ENCODE data around the gene FLVCR2. TPM values are rescaled to one million over a fixed set of nuclear protein-coding genes. Genes with fewer than 3 reads are reported as not detected.
A peak's percentile ranks its signal among the peaks of the same experiment; 100 is the strongest.
"Not testable (repeated sequence)": the region's sequence is repeated elsewhere in the genome, so short reads cannot be mapped to it uniquely, and the experiment has no call there.

FLVCR2 gene
- total RNA-seq, 1 donor from 2014 or later: 28.6 TPM

DNA sequence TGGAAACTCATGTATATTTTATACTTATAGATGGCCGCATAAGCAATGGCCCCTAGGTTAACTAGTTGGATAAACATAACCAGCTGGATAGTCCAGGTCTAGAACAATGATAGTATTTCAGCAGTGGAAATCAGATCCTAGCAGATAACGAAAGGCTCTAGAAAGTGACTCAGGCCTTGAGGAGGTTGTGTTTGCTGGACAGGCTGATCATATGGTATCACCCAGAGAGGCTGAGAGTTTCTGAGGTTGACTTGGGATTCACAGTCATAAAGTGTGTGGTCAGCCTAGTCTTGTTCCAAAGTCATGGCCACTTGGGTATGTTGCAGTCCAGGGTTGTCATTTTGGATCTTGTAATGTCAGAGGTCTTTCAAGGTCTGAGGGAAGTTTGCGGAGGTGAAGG lies 16.8 kb downstream of the FLVCR2 start:
- TF ChIP-seq, protein P1, sequence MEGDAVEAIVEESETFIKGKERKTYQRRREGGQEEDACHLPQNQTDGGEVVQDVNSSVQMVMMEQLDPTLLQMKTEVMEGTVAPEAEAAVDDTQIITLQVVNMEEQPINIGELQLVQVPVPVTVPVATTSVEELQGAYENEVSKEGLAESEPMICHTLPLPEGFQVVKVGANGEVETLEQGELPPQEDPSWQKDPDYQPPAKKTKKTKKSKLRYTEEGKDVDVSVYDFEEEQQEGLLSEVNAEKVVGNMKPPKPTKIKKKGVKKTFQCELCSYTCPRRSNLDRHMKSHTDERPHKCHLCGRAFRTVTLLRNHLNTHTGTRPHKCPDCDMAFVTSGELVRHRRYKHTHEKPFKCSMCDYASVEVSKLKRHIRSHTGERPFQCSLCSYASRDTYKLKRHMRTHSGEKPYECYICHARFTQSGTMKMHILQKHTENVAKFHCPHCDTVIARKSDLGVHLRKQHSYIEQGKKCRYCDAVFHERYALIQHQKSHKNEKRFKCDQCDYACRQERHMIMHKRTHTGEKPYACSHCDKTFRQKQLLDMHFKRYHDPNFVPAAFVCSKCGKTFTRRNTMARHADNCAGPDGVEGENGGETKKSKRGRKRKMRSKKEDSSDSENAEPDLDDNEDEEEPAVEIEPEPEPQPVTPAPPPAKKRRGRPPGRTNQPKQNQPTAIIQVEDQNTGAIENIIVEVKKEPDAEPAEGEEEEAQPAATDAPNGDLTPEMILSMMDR (IDR thresholded peaks at IDR 0.05): no peak
- no peak overlapping the region for H3K4me3 ChIP-seq
- H3K9me3 ChIP-seq: no peaks in the 10 kb centered on the region
- H3K36me3 ChIP-seq: no peaks in the 10 kb centered on the region
- intact Hi-C loops (cut with DNase I): no loop called here
- H3K27me3 ChIP-seq: no peaks in the 10 kb centered on the region
- ATAC-seq (no peak), DNase-seq (no peak)
- no peak overlapping the region for H3K27ac ChIP-seq
- H3K4me1 ChIP-seq: peaks cover 3% of the 10 kb centered on the region

DNA sequence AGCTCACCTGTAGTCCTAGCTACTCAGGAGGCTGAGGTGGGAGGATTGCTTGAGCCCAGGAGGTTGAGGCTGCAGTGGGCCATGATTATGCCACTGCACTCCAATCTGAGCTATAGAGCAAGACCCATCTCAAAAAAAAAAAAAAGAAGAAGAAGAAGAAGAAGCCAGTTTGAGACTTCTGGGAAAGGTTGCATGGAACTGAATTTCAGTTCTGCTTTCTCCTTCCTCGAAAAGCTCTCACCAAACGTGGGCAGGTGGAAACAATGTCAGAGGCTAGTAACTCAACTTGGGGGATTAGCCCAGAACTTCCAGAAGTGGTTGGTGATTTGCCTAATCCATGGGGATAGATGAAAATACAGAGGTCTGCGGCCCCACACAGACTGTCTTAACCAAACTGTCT lies 18.7 kb downstream of the FLVCR2 start:
- no peak for DNase-seq
- no peaks in the 10 kb centered on the region for H3K9me3 ChIP-seq
- ATAC-seq: peak; percentile 83
- no peaks in the 10 kb centered on the region for H3K27me3 ChIP-seq
- TF ChIP-seq, protein P1 (IDR thresholded peaks at IDR 0.05): no peak
- intact Hi-C loops (cut with DNase I): no loop called here
- peaks cover 5% of the 10 kb centered on the region for H3K4me1 ChIP-seq
- no peaks in the 10 kb centered on the region for H3K36me3 ChIP-seq
- H3K4me3 ChIP-seq: no peak overlapping the region
- H3K27ac ChIP-seq: peak overlapping the region; percentile 30

DNA sequence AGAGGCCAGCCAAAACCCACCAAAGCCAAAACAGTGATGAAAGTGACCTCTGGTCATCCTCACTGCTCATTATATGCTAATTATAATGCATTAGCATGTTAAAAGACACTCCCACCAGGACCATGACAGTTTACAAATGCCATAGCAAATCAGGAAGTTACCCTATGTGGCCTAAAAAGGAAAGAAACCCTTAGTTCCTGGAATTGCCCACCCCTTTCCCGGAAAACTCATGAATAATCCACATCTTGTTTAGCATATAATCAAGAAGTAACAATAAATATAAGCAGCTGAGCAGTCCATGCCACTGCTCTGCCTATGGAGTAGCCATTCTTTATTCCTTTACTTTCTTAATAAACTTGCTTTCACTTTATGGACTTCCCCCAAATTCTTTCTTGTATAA lies 21.7 kb downstream of the FLVCR2 start:
- peaks cover 13% of the 10 kb centered on the region for H3K4me1 ChIP-seq
- ATAC-seq; DNase-seq; intact Hi-C loops (cut with DNase I); H3K27me3 ChIP-seq; H3K9me3 ChIP-seq; H3K27ac ChIP-seq; H3K4me3 ChIP-seq; H3K36me3 ChIP-seq: not testable (repeated sequence)

DNA sequence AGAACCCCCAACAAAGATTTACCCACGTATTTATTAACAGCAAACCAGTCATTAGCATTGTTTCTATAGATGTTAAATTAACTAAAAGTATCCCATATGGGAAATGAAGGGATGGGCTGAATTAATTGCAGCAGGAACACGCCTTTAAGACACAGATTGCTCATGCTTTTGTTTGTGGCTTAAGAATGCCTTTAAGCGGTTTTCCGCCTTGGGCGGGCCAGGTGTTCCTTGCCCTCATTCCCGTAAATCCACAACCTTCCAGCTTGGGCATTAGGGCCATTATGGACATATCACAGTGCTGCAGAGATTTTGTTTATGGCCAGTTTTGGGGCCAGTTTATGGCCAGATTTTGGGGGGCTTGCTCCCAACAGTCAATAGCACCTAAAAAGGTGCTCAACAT lies 22.6 kb downstream of the FLVCR2 start:
- H3K27me3 ChIP-seq; H3K27ac ChIP-seq; H3K9me3 ChIP-seq; ATAC-seq; H3K36me3 ChIP-seq; intact Hi-C loops (cut with DNase I); H3K4me3 ChIP-seq; DNase-seq: not testable (repeated sequence)
- peaks cover 19% of the 10 kb centered on the region for H3K4me1 ChIP-seq

DNA sequence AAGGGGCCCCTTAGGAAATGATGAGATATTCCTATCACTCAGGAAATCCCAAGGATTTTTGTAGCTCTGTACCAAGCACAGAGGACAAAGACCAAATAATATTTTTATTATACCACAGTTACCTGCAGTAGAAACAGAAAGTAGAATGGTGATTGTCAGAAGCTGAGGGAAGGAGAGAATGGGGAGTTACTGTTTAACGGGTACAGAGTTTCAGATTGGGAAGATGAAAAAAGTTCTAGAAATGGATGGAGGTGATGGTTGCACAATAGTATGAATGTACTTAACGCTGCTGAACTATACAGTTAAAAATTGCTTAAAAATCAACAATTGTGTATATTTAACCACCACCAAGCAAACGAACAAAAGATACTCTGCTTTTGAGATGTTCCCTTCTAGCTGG lies 24.1 kb downstream of the FLVCR2 start:
- TF ChIP-seq, protein P1 (IDR thresholded peaks at IDR 0.05): no peak
- intact Hi-C loops (cut with DNase I): no loop called here
- Histone ChIP-seq H3K27ac (no peak overlapping the region), H3K27me3 (no peaks in the 10 kb centered on the region), H3K9me3 (no peaks in the 10 kb centered on the region), H3K4me3 (no peak overlapping the region), H3K4me1 (peaks cover 19% of the 10 kb centered on the region), H3K36me3 (no peaks in the 10 kb centered on the region)
- DNase-seq (no peak), ATAC-seq (no peak)

DNA sequence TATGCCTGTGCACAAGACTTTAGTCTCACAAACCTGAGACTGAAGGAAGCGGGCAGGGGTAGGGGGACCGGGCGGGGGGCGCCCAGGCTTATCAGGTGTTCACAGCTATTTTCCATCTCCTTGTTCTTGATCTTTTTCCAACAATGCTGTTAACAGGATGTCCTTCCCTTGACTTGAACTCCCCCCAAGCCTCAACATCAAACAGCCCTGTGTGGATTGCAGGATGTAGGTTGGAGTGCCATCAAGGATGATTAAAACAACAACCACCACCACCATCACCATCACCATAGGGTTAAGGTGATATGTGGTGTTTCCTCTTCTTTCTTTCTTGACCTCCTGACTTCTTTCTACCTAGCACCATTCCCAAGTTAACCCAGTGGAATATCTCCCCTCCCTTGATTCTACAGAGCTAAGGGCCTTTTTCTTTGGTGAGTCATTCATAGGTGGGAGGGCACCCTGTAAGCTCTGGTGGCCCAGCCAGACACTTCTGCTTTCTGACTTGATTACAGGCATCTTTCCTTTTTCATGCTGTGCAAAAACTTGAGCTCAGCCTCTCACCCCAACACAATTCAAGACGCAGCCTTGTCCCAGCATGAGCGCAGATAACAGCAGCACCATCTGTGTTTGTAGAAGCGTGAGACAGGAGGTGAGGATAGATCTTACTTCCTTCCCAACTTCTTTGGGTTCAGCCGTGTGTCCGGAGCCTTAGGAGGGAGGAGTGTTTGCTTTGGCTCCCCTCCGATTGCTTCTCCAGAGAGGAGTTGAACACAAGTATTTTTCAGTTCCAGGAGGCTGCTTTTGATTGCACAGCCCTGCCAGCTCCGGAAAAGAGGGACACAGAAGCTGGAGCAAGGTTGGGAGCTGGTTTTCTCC lies 26.8 kb downstream of the FLVCR2 start:
- peak; percentile 66 for DNase-seq
- H3K27ac ChIP-seq: peak overlapping the region; percentile 62
- H3K36me3 ChIP-seq: no peaks in the 10 kb centered on the region

More for the DNA sequence above, 26.8 kb downstream of the FLVCR2 start:
- H3K4me1 ChIP-seq: peaks cover 21% of the 10 kb centered on the region
- intact Hi-C loops (cut with DNase I): no loop called here
- H3K4me3 ChIP-seq: peak overlapping the region; percentile 45
- H3K27me3 ChIP-seq: no peaks in the 10 kb centered on the region
- no peaks in the 10 kb centered on the region for H3K9me3 ChIP-seq
- TF ChIP-seq, protein P1 (IDR thresholded peaks at IDR 0.05): no peak
- ATAC-seq: peak; percentile 80

All from upper lobe of right lung (tissue), 1 donor.